Measurements from ENCODE around the gene XYLT2.

- TF ChIP-seq EZH2 (IDR thresholded peaks at IDR 0.05; ENCODE audit: borderline replicate concordance) (no peak), CTCF (IDR thresholded peaks at IDR 0.05; ENCODE audit: poor library complexity) (no peak)
These were observed 50.6 kb downstream of the XYLT2 start for GRCh38 chr17:50396261-50397110.
